Astrocyte of the hippocampus (primary cell): ENCODE results near the gene CDKL4.
A peak's percentile ranks its signal among the peaks of the same experiment; 100 is the strongest.
"Not testable (repeated sequence)": the region's sequence is repeated elsewhere in the genome, so short reads cannot be mapped to it uniquely, and the experiment has no call there.

Experiments
- DNase-seq: peaks from one replicate; pipeline ENCODE4 v3.0.0; 2011; ENCODE audit warnings: low read depth, low spot score

CDKL4 gene

DNA sequence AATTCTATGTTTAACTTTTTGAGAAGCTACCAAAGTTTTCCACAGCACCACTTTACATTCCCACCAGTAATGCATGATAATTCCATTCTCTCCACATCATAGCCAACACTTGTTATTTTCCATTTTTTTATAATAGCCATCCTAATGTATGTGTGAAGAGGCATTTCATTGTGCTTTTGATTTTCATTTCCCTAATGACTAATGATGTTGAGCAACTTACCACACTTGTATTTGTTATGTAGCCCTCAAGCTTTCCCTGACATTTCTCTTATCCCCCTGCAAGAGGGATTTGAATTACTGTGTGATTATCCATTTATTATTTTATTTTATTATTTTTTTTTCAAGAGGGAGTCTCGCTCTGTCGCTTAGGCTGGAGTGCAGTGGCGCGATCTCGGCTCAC, 99.4 kb downstream of the CDKL4 start:
- no peak for DNase-seq

DNA sequence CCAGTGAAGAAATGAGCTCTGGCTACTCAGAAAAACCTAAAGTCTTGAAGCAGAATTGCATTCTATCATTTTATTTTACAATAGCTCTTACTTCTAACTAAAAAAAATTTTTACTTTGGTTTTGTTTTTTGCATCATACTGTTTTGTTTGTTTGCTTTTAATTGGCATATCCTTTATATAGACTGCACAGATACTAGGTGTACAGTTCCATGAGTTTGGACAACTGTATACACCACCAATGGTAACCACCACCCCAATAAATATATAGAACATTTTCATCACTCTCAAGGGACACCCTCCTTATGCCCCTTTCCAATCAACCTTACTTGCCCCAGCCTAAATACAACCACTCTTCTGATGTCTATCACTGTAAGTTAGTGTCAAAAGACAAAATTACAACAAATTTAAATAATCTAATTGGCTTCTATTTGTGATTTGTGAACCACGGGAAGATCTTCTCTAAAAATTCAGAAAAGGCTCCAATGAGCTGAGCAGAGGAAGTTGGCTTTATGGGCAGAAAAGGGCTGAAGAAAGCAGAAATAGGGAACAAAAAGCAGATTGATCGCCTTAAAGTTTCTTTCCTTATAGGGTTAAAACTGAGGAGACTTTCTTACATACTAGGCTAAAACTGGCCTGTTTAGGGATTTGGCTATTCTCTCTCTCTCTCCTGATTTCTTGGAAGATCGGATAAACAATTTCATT, 100.7 kb downstream of the CDKL4 start:
- DNase-seq = no peak

GRCh38 chr2:39141334-39142271, 102.2 kb downstream of the CDKL4 start:
- peak; percentile 69 for DNase-seq

DNA sequence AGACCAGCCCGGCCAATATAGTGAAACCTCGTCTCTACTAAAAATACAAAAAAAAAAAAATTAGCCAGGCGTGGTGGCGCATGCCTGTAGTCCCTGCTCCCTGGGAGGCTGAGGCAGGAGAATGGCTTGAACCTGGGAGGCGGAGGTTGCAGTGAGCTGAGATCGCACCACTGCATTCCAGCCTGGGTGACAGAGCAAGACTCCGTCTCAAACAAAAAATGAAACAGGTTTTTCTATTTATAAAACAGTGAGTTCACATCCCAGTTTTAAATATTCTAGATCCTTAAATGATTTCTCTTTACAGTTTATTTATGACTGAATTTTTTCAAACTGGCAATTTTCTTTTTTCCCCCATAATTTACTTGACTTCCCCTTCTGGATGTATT, 102.8 kb downstream of the CDKL4 start:
- not testable (repeated sequence) for DNase-seq

DNA sequence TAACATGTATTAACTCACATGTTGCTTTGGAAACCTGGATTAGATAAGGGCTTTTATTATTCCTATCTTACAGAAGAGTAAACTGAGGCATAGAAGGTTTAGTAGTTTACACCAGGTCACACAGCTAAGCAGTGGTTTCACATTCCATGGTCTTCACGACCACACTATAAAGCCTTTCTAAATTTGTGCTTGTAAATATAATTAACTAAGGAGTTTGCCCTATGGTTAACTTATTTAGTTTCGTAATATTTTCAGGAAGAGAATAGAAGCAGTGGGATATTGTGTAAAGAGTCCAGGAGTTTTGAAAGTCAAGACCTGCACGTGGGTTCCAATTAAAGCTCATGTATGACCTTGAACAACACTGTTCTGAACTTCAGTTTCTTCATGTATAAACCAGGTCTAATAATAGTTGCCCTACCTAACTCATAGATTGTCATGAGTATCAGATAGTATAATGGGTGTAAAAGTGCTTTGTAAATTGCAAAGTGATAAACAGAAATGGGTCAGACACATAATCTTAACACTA, 103.4 kb downstream of the CDKL4 start:
- DNase-seq = no peak

DNA sequence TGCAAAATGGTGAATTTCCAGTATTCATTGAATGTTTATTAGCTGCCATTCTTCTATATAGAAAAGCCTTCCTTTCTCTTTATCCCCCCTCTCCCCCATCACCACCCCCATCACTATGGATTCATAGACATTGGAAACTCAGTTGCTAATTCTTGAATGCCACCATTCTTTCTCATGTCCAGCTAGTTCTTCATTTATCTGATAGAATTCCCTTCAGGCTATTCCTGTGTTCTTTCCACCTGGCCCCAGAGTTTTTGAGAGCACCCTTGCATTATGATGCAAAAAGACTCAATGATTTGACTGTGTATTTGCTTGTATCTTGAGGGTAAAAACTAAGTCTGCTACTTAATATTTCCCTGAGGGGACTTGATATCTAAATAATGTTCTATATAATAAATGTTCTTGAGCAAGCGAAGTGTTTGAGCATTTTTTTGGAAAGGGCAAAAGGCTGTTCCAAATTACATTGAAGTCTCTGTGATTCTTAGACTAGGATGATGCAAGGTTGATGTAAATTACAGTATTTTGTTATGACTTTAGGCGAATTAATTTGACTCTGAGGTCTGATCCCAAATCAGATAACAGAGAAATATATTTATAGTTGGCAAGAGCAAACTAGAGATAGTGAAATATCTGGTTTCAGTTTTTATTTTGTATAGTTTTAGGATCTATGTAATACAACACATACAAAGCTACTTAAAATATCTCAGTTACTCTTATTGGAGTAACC, 104.1 kb downstream of the CDKL4 start:
- DNase-seq = no peak

DNA sequence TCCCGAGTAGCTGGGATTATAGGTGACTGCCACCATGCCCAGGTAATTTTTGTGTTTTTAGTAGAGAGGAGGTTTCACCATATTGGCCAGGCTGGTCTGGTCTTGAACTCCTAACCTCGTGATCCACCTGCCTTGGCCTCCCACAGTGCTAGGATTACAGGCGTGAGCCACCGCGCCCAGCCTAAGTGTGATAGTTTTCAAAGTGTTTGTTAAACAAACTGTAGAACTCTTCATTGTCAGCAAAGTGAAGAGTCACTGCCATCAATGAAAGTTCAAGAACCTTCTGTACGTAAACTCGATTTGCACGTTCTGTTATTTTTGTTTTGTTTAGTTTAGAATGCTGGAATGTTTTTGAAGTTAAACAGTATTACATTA, 104.9 kb downstream of the CDKL4 start:
- no peak for DNase-seq

DNA sequence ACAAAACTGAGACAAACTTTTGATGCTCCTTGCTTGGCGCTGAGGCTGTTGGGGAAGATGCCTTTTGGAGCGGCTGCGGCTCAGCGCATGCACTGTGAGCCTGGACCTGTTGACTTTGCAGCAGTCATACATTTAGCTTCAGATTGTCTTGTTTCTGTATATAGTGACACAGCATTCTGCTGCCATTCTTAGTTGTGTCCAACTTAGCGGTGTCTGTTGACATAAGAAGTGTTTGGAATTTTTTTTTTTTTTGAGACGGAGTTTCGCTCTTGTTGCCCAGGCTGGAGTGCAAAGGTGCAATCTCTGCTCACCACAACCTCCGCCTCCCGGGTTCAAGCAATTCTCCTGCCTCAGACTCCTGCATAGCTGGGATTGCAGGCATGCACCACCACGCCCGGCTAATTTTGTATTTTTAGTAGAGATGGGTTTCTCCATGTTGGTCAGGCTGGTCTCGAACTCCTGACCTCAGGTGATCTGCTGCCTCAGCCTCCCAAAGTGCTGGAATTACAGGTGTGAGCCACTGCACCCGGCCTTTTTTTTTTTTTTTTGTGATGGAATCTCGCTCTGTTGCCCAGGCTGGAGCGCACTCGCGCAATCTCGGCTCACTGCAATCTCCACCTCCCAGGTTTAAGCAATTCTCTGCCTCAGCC, 105.5 kb downstream of the CDKL4 start:
- DNase-seq = not testable (repeated sequence)

- no peak for DNase-seq
These were observed 107.0 kb downstream of the CDKL4 start for GRCh38 chr2:39136799-39137198.

GRCh38 chr2:39135690-39136259, 108.0 kb downstream of the CDKL4 start:
- no peak for DNase-seq

DNA sequence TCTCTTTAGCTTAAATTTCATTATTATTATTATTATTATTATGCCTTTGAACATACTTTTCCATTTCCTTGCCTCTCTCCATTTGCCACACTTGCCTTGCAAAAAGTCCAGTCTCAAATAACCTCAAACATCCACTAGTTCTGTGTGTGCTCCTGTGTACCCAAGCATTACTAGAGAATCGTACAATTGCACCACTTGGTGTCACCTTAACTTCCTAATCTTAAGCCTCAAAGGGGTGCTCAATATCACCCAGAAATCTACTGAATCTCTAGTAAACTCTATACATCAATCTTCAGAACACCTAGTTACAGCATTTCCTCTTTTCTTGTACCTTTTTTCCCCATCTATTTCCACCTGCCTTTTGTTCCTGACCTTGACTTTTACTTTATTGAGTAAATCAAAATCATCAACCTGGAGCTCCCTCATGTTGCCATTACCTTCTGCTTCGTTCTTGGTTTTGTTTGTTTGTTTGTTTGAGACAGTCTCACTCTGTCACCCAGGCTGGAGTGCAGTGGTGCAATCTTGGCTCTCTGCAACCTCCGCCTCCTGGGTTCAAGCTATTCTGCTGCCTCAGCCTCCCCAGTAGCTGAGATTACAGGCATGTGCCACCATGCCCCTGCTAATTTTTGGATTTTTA, 110.4 kb downstream of the CDKL4 start:
- DNase-seq = no peak

DNA sequence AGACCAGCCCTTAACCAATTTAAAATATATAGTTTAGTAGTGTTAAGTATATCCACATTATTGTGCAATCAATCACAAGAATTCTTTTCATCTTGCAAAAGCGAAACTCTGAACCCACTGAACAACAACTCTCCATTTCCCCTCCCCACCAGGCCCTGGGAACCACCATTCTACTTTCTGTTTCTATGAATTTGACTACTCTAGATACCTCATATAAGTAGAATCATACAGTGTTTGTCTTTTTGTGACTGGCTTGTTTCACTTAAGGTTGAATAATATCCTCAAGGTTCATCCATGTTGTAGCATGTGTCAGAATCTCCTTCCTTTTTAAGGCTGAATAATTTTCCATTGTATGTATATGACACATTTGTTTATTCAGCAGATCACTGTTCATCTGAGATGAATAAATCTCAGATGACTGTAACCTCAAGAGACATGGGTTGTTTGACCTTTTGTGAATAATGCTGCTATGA, 114.8 kb downstream of the CDKL4 start:
- DNase-seq = no peak

GRCh38 chr2:39127973-39128372, 115.8 kb downstream of the CDKL4 start:
- no peak for DNase-seq
